T-cell (primary cell): ENCODE measurements around the gene ELANE. TPM values are rescaled to one million over a fixed set of nuclear protein-coding genes. Genes with fewer than 3 reads are reported as not detected.

Experiments used
- ATAC-seq, 4 experiments: fragments of 200-7000 bp in 3 of 4; fragments of 150-1000 bp in 1 of 4; cut with Tn5 transposase; replicated peaks in 1 of 4; 1 replicate in 3 of 4; 2 replicates in 1 of 4; pipeline ENCODE4 v1.10.0; 2021; ENCODE audit warnings: moderate library complexity in 3 of 4, mild to moderate bottlenecking in 2 of 4, moderate number of reproducible peaks in 1 of 4
- CTCF ChIA-PET, 2 donors: fragments of 300-600 bp; sonication (Branson Sonifier 250); formaldehyde crosslinking; loops; one replicate each; lab custom pipeline; 2022; ENCODE audit warnings: antibody characterized with exemption in 2 of 2; lab: Charles Lee
- POLR2A ChIA-PET, 2 donors: fragments of 300-600 bp; sonication (Branson Sonifier 250); formaldehyde crosslinking; loops; one replicate each; lab custom pipeline; 2022; ENCODE audit warnings: antibody characterized with exemption in 2 of 2; lab: Charles Lee
- DNase-seq, 35 experiments: peaks; one replicate each; pipeline versions ENCODE4 v3.0.0 to v3.0.0-alpha.2; 2013 to 2023
- H3K27ac ChIP-seq: one replicate; pipeline ENCODE4 v1.5.1; 2013; ENCODE audit warnings: low read length
- H3K27me3 ChIP-seq, 2 experiments: replicated peaks in 1 of 2; 1 replicate in 1 of 2; 2 replicates in 1 of 2; pipeline versions ENCODE4 v1.6.1 to v1.7.0; 2013; ENCODE audit warnings: low read length in 1 of 2, mixed read lengths in 1 of 2; ENCODE audit not compliant: control insufficient read depth in 2 of 2, insufficient read depth in 2 of 2; ENCODE audit errors: extremely low read depth in 1 of 2
- H3K36me3 ChIP-seq, 2 donors: 1 replicate in 1 of 2; 2 replicates in 1 of 2; pipeline versions ENCODE4 v1.6.1 to v1.7.0; 2013; ENCODE audit warnings: low read length in 1 of 2; ENCODE audit not compliant: control insufficient read depth in 2 of 2, insufficient read depth in 1 of 2; ENCODE audit errors: extremely low read depth in 1 of 2
- H3K4me1 ChIP-seq, 2 experiments: 1 replicate in 1 of 2; 2 replicates in 1 of 2; pipeline versions ENCODE4 v1.6.1 to v1.7.0; 2013; ENCODE audit warnings: low read length in 2 of 2, mixed read lengths in 1 of 2; ENCODE audit not compliant: insufficient read depth in 2 of 2, control insufficient read depth in 1 of 2; ENCODE audit errors: extremely low read depth in 1 of 2
- H3K4me3 ChIP-seq, 2 donors: 1 replicate in 1 of 2; 2 replicates in 1 of 2; pipeline versions ENCODE4 v1.5.1 to v1.7.0; 2013; ENCODE audit warnings: mild to moderate bottlenecking in 2 of 2, low read length in 1 of 2, moderate library complexity in 1 of 2; ENCODE audit not compliant: control insufficient read depth in 1 of 2; ENCODE audit errors: extremely low read depth in 1 of 2
- H3K9me3 ChIP-seq: 2 replicates; pipeline ENCODE4 v1.7.0; 2013
- H3K27ac Mint-ChIP-seq, 2 donors: one replicate each; pipeline ENCODE4 v1.8.0; 2020 to 2021; ENCODE audit warnings: mild to moderate bottlenecking in 2 of 2, mixed read lengths in 2 of 2
- H3K27me3 Mint-ChIP-seq, 2 donors: one replicate each; pipeline ENCODE4 v1.8.0; 2021 to 2022; ENCODE audit warnings: mixed read lengths in 2 of 2
- H3K36me3 Mint-ChIP-seq: one replicate; pipeline ENCODE4 v1.8.0; 2021; ENCODE audit warnings: mixed read lengths
- H3K4me1 Mint-ChIP-seq, 3 donors: one replicate each; pipeline ENCODE4 v1.8.0; 2020 to 2022; ENCODE audit warnings: mixed read lengths in 3 of 3, mild to moderate bottlenecking in 1 of 3
- H3K4me3 Mint-ChIP-seq, 3 donors: one replicate each; pipeline ENCODE4 v1.8.0; 2020 to 2022; ENCODE audit warnings: mild to moderate bottlenecking in 3 of 3, mixed read lengths in 3 of 3, moderate library complexity in 3 of 3
- H3K9me3 Mint-ChIP-seq, 3 donors: one replicate each; pipeline ENCODE4 v1.8.0; 2020 to 2022; ENCODE audit warnings: mixed read lengths in 3 of 3
- WGBS: methylation state at CpG from one replicate; pipeline ENCODE4 v1.1.5; 2013; ENCODE audit warnings: missing lambda C conversion rate; ENCODE audit not compliant: insufficient coverage; 5-methylcytosine and 5-hydroxymethylcytosine counted together
- total RNA-seq, 35 experiments: library from RNA in 6 of 35; stranded (reverse) in 6 of 35; fragments of 120-200 nt in 1 of 35; gene quantifications; one replicate each; pipeline versions ENCODE4 v1.2.1 to v1.2.4 and lab custom pipeline; 2013 to 2026

Gene ELANE
- total RNA-seq, 5 donors from 2014 or later (not counting 1 experiment from before 2014, with no cell fraction given), result 0.83 TPM; not detected in 4

- CTCF ChIA-PET, result interaction anchor here (0.6 kb wide), 3 partner anchors 11 to 16 kb away, joined by 3 to 7 read pairs (median 4); no protein-coding TSS in a partner anchor
- H3K27ac Mint-ChIP-seq, result peak overlapping the region; percentile 34 to 39
Observed at GRCh38 chr19:902446-903226, 50.5 kb downstream of the ELANE start.

DNA sequence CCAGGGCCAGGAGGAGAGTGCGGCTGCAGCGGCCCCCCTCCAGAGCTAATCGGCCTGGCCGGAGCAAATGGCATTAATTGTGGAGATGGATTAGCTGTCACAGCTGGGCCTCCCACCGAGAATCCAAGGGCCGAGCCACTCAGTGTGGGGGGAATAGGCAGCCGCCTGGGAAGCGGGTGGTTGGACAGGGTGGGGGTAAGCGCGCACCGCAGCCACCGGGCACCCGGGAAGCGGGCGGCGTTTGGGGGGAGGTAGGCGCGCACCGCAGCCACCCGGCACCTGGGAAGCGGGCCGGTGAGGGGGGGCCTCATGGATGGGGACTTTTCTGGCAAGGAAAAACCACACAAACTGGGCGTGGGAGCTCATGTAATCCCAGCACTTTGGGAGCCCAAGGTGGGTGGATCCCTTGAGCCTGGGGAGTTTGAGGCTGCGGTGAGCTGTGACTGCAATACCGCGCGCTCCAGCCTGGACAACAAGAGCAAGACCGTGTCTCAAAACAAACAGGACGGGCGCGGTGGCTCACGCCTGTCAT, 51.2 kb downstream of the ELANE start:
- H3K9me3 Mint-ChIP-seq, result no peaks in the 10 kb centered on the region
- ChIA-PET POLR2A (no interaction called here), CTCF (no interaction called here)
- H3K36me3 Mint-ChIP-seq, result peaks cover 6% of the 10 kb centered on the region
- H3K9me3 ChIP-seq, result no peaks in the 10 kb centered on the region
- peaks cover 4 to 47% of the 10 kb centered on the region in 2 donors for H3K36me3 ChIP-seq
- ATAC-seq (no peak), DNase-seq (no peak)
- WGBS, result 91% methylated on average over 24 of the region's 32 CpGs
- H3K4me1 Mint-ChIP-seq, result peaks cover 46 to 68% (median 55%) of the 10 kb centered on the region in 3 donors
- no peak overlapping the region for H3K4me3 Mint-ChIP-seq
- no peak overlapping the region for H3K27ac ChIP-seq
- no peaks in the 10 kb centered on the region for H3K27me3 Mint-ChIP-seq
- no peaks in the 10 kb centered on the region for H3K27me3 ChIP-seq
- H3K4me3 ChIP-seq, result no peak overlapping the region
- H3K4me1 ChIP-seq, result peaks cover 11 to 89% of the 10 kb centered on the region in 2 experiments
- no peak overlapping the region for H3K27ac Mint-ChIP-seq

More at GRCh38 chr19:902446-903226, 50.5 kb downstream of the ELANE start:
- Histone ChIP-seq H3K36me3 (peaks cover 4 to 50% of the 10 kb centered on the region in 2 donors), H3K9me3 (no peaks in the 10 kb centered on the region), H3K4me3 (no peak overlapping the region), H3K27me3 (no peaks in the 10 kb centered on the region), H3K4me1 (peaks cover 10 to 82% of the 10 kb centered on the region in 2 experiments), H3K27ac (no peak overlapping the region)
- ATAC-seq, result no peak
- DNase-seq, result no peak
- Mint-ChIP-seq H3K4me1 (peaks cover 44 to 63% (median 51%) of the 10 kb centered on the region in 3 donors), H3K9me3 (no peaks in the 10 kb centered on the region), H3K27me3 (no peaks in the 10 kb centered on the region), H3K4me3 (no peak overlapping the region), H3K36me3 (peaks cover 6% of the 10 kb centered on the region)
- POLR2A ChIA-PET, result no interaction called here
- 93% methylated on average over 9 of the region's 14 CpGs for WGBS

GRCh38 chr19:904545-904944, 52.4 kb downstream of the ELANE start:
- peak overlapping the region; percentile 98 to 100 for H3K27ac Mint-ChIP-seq
- Histone ChIP-seq H3K4me1 (peaks cover 14 to 89% of the 10 kb centered on the region in 2 experiments), H3K27ac (no peak overlapping the region), H3K9me3 (no peaks in the 10 kb centered on the region), H3K36me3 (peaks cover 4 to 35% of the 10 kb centered on the region in 2 donors), H3K4me3 (no peak overlapping the region), H3K27me3 (no peaks in the 10 kb centered on the region)
- H3K4me3 Mint-ChIP-seq, result peak overlapping the region in 1 of 3 donors; percentile 85
- WGBS, result 93% methylated on average over 6 of the region's 8 CpGs
- DNase-seq (no peak), ATAC-seq (no peak)
- H3K36me3 Mint-ChIP-seq, result peaks cover 12% of the 10 kb centered on the region
- peaks cover 54 to 74% (median 64%) of the 10 kb centered on the region in 3 donors for H3K4me1 Mint-ChIP-seq
- no peaks in the 10 kb centered on the region for H3K9me3 Mint-ChIP-seq
- ChIA-PET CTCF (no interaction called here), POLR2A (interaction anchor here in 1 of 2 donors (0.9 kb wide), 1 partner anchor 11 kb away, joined by 3 read pairs; the partner anchor contains the start of genes MED16 and RNU6-9)
- H3K27me3 Mint-ChIP-seq, result no peaks in the 10 kb centered on the region

Other genes with a start within 250 kb of the ELANE start
- 100 to 1,000 TPM in 3 of 5 donors, 10 to 100 TPM in 2; 61.3 to 118 (median 103) TPM for gene POLRMT, start 218.8 kb upstream of the ELANE start, total RNA-seq
- gene FGF22, start 212.4 kb upstream of the ELANE start, total RNA-seq, result 1 to 10 TPM in 3 of 5 donors, under 1 TPM in 2; 0.35 to 3.9 (median 2.8) TPM
- gene RNF126, start 189.1 kb upstream of the ELANE start, total RNA-seq, result 100 to 1,000 TPM in 4 of 5 donors, 10 to 100 TPM in 1; 98.8 to 139 (median 118) TPM
- 1 to 10 TPM; 2.0 to 5.3 (median 4.1) TPM for gene FSTL3, start 175.9 kb upstream of the ELANE start, total RNA-seq
- gene PRSS57, start 156.9 kb upstream of the ELANE start, total RNA-seq, result 1 to 10 TPM in 3 of 5 donors, under 1 TPM in 1, not detected in 1; 0.86 to 2.5 (median 1.7) TPM
- gene PALM, start 143.4 kb upstream of the ELANE start, total RNA-seq, result under 1 TPM in 4 of 5 donors, not detected in 1; 0.19 to 0.57 (median 0.41) TPM
- under 1 TPM in 3 of 5 donors, not detected in 2; 0.10 to 0.16 (median 0.15) TPM for gene MISP, start 101.2 kb upstream of the ELANE start, total RNA-seq
- 100 to 1,000 TPM; 307 to 343 (median 316) TPM for gene PTBP1, start 54.9 kb upstream of the ELANE start, total RNA-seq
- under 1 TPM in 3 of 5 donors, not detected in 2; 0.22 to 0.36 (median 0.26) TPM for gene PLPPR3, start 30.3 kb upstream of the ELANE start, total RNA-seq
- 1 to 10 TPM in 2 of 5 donors, under 1 TPM in 3; 0.20 to 1.2 (median 0.38) TPM for gene AZU1, start 24.5 kb upstream of the ELANE start, total RNA-seq
- gene PRTN3, start 11.3 kb upstream of the ELANE start, total RNA-seq, result under 1 TPM in 1 of 5 donors, not detected in 4; 0.50 TPM
- gene CFD, start 7.4 kb downstream of the ELANE start, total RNA-seq, result 10 to 100 TPM in 1 of 5 donors, 1 to 10 TPM in 4; 2.8 to 10.3 (median 5.6) TPM
- gene MED16, start 40.9 kb downstream of the ELANE start, total RNA-seq, result 100 to 1,000 TPM in 1 of 5 donors, 10 to 100 TPM in 4; 55.0 to 105 (median 92.4) TPM
- not detected for gene RNU6-9, start 41.2 kb downstream of the ELANE start, total RNA-seq
- 100 to 1,000 TPM; 190 to 252 (median 220) TPM for gene R3HDM4, start 60.9 kb downstream of the ELANE start, total RNA-seq
- gene KISS1R, start 65.0 kb downstream of the ELANE start, total RNA-seq, result 1 to 10 TPM; 1.5 to 4.9 (median 2.8) TPM
- gene ARID3A, start 73.7 kb downstream of the ELANE start, total RNA-seq, result 10 to 100 TPM in 4 of 5 donors, 1 to 10 TPM in 1; 9.8 to 13.2 (median 12.0) TPM
- gene WDR18, start 132.0 kb downstream of the ELANE start, total RNA-seq, result 10 to 100 TPM; 24.6 to 65.9 (median 53.5) TPM
- under 1 TPM in 3 of 5 donors, not detected in 2; 0.07 to 0.44 (median 0.09) TPM for gene GRIN3B, start 148.1 kb downstream of the ELANE start, total RNA-seq
- 100 to 1,000 TPM; 319 to 423 (median 372) TPM for gene TMEM259, start 168.8 kb downstream of the ELANE start, total RNA-seq
- not detected for gene RNU6-2, start 169.2 kb downstream of the ELANE start, total RNA-seq
- 100 to 1,000 TPM; 239 to 385 (median 314) TPM for gene CNN2, start 174.3 kb downstream of the ELANE start, total RNA-seq
- 100 to 1,000 TPM; 166 to 217 (median 178) TPM for gene ABCA7, start 187.8 kb downstream of the ELANE start, total RNA-seq
- 1,000 to 10,000 TPM in 3 of 5 donors, 100 to 1,000 TPM in 2; 729 to 1,130 (median 1,073) TPM for gene ARHGAP45, start 214.9 kb downstream of the ELANE start, total RNA-seq
- 100 to 1,000 TPM in 3 of 5 donors, 10 to 100 TPM in 2; 75.7 to 119 (median 101) TPM for gene POLR2E, start 243.1 kb downstream of the ELANE start, total RNA-seq